HG02852 (cell line): ENCODE results near the gene CTNNAL1.

Source experiments
- ATAC-seq: cut with Tn5 transposase; IDR thresholded peaks from one replicate; pipeline ENCODE4 v1.9.1; 2021; ENCODE audit warnings: mild to moderate bottlenecking, moderate library complexity; ENCODE audit not compliant: unreplicated experiment

Gene CTNNAL1

GRCh38 chr9:108894225-108894997, 118.9 kb downstream of the CTNNAL1 start:
- no peak for ATAC-seq
